GM23338 (cell line): ENCODE measurements around the gene PAGE4. TPM values are rescaled to one million over a fixed set of nuclear protein-coding genes. Genes with fewer than 3 reads are reported as not detected.
A peak's percentile ranks its signal among the peaks of the same experiment; 100 is the strongest.

Source experiments
- ATAC-seq: fragments of 200-7000 bp; cut with Tn5 transposase; 3 replicates; pipeline ENCODE4 v1.9.1; 2020
- DNase-seq: peaks from one replicate; pipeline ENCODE4 v3.0.0-alpha.2; 2015; ENCODE audit warnings: low spot score
- H2AFZ ChIP-seq: fragments of 200-600 bp; sonication (generic); 2 replicates; pipeline ENCODE4 v1.8.0; 2016; ENCODE audit warnings: antibody characterized with exemption, mild to moderate bottlenecking, moderate library complexity
- H3F3A ChIP-seq: fragments of 200-600 bp; sonication (generic); replicated peaks from 2 replicates; pipeline ENCODE4 v1.8.0; 2017; ENCODE audit warnings: antibody characterized with exemption, mixed run types, low read depth
- H3K27ac ChIP-seq: fragments of 200-600 bp; sonication (generic); 2 replicates; pipeline ENCODE4 v1.6.1; 2016; ENCODE audit warnings: low read depth
- H3K27me3 ChIP-seq: fragments of 200-600 bp; sonication (generic); 2 replicates; pipeline ENCODE4 v1.8.0; 2016; ENCODE audit warnings: mild to moderate bottlenecking, mixed run types, moderate library complexity; ENCODE audit not compliant: insufficient read depth
- H3K36me3 ChIP-seq: fragments of 200-600 bp; sonication (generic); 2 replicates; pipeline ENCODE4 v1.8.0; 2016; ENCODE audit warnings: mild to moderate bottlenecking; ENCODE audit not compliant: insufficient read depth
- H3K4me1 ChIP-seq: fragments of 200-600 bp; sonication (generic); 2 replicates; pipeline ENCODE4 v1.8.0; 2016; ENCODE audit warnings: mild to moderate bottlenecking, moderate library complexity; ENCODE audit not compliant: insufficient read depth
- H3K4me2 ChIP-seq: fragments of 200-600 bp; sonication (generic); 2 replicates; pipeline ENCODE4 v1.7.1; 2017; ENCODE audit warnings: mixed run types
- H3K4me3 ChIP-seq: fragments of 200-600 bp; sonication (generic); 2 replicates; pipeline ENCODE4 v1.6.1; 2016; ENCODE audit warnings: mixed run types
- H3K79me2 ChIP-seq: fragments of 200-600 bp; sonication (generic); replicated peaks from 2 replicates; pipeline ENCODE4 v1.8.0; 2017; ENCODE audit warnings: mild to moderate bottlenecking; ENCODE audit not compliant: insufficient read depth
- H3K9me2 ChIP-seq: fragments of 200-600 bp; sonication (generic); 2 replicates; pipeline ENCODE4 v1.8.0; 2017; ENCODE audit not compliant: insufficient read depth
- H4K20me1 ChIP-seq: fragments of 200-600 bp; sonication (generic); replicated peaks from 2 replicates; pipeline ENCODE4 v1.8.0; 2017; ENCODE audit warnings: mild to moderate bottlenecking; ENCODE audit not compliant: insufficient read depth
- H3K27ac Mint-ChIP-seq: 2 replicates; pipeline ENCODE4 v1.8.0; 2020; ENCODE audit warnings: inconsistent platforms, mild to moderate bottlenecking, moderate library complexity, mixed read lengths
- H3K27me3 Mint-ChIP-seq: 3 replicates; pipeline ENCODE4 v1.8.0; 2022; ENCODE audit warnings: low read depth, mild to moderate bottlenecking, moderate library complexity, mixed read lengths, inconsistent platforms; ENCODE audit not compliant: insufficient read depth, poor library complexity
- H3K36me3 Mint-ChIP-seq: 3 replicates; pipeline ENCODE4 v1.8.0; 2021; ENCODE audit warnings: low read depth, mild to moderate bottlenecking, inconsistent platforms, moderate library complexity, mixed read lengths
- H3K4me1 Mint-ChIP-seq: 3 replicates; pipeline ENCODE4 v1.8.0; 2020; ENCODE audit warnings: mild to moderate bottlenecking, inconsistent platforms, mixed read lengths
- H3K4me3 Mint-ChIP-seq: 3 replicates; pipeline ENCODE4 v1.8.0; 2021; ENCODE audit warnings: moderate library complexity, mild to moderate bottlenecking, inconsistent platforms, mixed read lengths
- H3K9me3 Mint-ChIP-seq: 3 replicates; pipeline ENCODE4 v1.8.0; 2020; ENCODE audit warnings: moderate library complexity, mild to moderate bottlenecking, inconsistent platforms, mixed read lengths
- CREB1 ChIP-seq: fragments of 250-450 bp; sonication (Bioruptor Pico); IDR thresholded peaks from 2 replicates; pipeline ENCODE4 v1.5.0; 2020; ENCODE audit warnings: low read depth, mild to moderate bottlenecking, moderate library complexity
- EZH2phosphoT487 ChIP-seq: fragments of 200-600 bp; sonication (generic); IDR thresholded peaks from one replicate; pipeline ENCODE4 v1.8.1; 2018; ENCODE audit warnings: antibody characterized with exemption; ENCODE audit not compliant: unreplicated experiment
- JUNB ChIP-seq: IDR thresholded peaks from one replicate; pipeline ENCODE4 v1.6.1; 2016; ENCODE audit warnings: antibody characterized with exemption; ENCODE audit not compliant: unreplicated experiment
- STAT1 ChIP-seq: IDR thresholded peaks from one replicate; pipeline ENCODE4 v1.6.1; 2016; ENCODE audit warnings: antibody characterized with exemption; ENCODE audit not compliant: unreplicated experiment
- polyA plus RNA-seq: library from polyadenylated mRNA; unstranded; fragments of >200 nt; fragmentation: Nextera tagmentation; extraction: Ambion mirVana; gene quantifications from 2 replicates; pipeline ENCODE4 v1.2.1, GENCODE V29; 2016
- total RNA-seq: library from RNA; depleted of rRNA; stranded (reverse); fragments of >200 nt; shearing (Covaris generic); gene quantifications from 2 replicates; pipeline ENCODE4 v1.2.3, GENCODE V29; 2014
- TF ChIP-seq, protein P1 (sequence below), 2 experiments: fragments of 200-600 bp in 1 of 2; sonication (generic) in 1 of 2; conservative IDR thresholded peaks; 2 replicates each; pipeline versions ENCODE4 v1.5.1 to v1.6.1; 2016 to 2017; ENCODE audit warnings: antibody characterized with exemption in 2 of 2, low read depth in 2 of 2, mild to moderate bottlenecking in 2 of 2, moderate library complexity in 1 of 2
- TF ChIP-seq, protein P2 (sequence below): IDR thresholded peaks from one replicate; pipeline ENCODE4 v1.6.1; 2018; ENCODE audit warnings: antibody characterized with exemption; ENCODE audit not compliant: unreplicated experiment

PAGE4 gene
- total and polyA plus RNA-seq, 2 experiments from 2014 or later, result 1.6 TPM; not detected in 1

DNA sequence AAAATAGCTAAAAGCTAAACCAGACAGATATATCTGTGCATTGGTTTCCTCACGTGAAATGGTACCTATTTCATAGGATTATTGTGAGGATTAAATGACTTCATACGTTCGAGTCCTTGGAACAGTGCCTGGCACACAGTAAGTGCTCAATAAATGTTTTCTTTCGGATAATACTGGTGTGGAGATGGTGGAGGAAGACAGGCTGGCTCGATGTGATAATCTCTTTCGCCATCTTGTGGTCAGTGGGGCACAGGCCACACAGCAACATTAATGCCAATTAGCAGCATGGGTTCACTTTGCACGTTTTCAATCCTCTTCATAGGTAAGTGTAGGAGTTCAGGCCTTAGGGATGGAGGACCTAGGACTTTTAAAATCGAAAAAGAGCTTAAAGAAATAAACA is 9.3 kb downstream of the PAGE4 start:
- H3K27me3 Mint-ChIP-seq, result no peaks in the 10 kb centered on the region
- H3F3A ChIP-seq, result no peaks in the 10 kb centered on the region
- H3K4me3 ChIP-seq, result no peak overlapping the region
- H3K4me2 ChIP-seq, result no peak overlapping the region
- TF ChIP-seq, protein P1, sequence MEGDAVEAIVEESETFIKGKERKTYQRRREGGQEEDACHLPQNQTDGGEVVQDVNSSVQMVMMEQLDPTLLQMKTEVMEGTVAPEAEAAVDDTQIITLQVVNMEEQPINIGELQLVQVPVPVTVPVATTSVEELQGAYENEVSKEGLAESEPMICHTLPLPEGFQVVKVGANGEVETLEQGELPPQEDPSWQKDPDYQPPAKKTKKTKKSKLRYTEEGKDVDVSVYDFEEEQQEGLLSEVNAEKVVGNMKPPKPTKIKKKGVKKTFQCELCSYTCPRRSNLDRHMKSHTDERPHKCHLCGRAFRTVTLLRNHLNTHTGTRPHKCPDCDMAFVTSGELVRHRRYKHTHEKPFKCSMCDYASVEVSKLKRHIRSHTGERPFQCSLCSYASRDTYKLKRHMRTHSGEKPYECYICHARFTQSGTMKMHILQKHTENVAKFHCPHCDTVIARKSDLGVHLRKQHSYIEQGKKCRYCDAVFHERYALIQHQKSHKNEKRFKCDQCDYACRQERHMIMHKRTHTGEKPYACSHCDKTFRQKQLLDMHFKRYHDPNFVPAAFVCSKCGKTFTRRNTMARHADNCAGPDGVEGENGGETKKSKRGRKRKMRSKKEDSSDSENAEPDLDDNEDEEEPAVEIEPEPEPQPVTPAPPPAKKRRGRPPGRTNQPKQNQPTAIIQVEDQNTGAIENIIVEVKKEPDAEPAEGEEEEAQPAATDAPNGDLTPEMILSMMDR (conservative IDR thresholded peaks at IDR 0.05; ENCODE audit: low read depth in 2 of 2), result peak; percentile 67 to 82
- TF ChIP-seq, protein P2, sequence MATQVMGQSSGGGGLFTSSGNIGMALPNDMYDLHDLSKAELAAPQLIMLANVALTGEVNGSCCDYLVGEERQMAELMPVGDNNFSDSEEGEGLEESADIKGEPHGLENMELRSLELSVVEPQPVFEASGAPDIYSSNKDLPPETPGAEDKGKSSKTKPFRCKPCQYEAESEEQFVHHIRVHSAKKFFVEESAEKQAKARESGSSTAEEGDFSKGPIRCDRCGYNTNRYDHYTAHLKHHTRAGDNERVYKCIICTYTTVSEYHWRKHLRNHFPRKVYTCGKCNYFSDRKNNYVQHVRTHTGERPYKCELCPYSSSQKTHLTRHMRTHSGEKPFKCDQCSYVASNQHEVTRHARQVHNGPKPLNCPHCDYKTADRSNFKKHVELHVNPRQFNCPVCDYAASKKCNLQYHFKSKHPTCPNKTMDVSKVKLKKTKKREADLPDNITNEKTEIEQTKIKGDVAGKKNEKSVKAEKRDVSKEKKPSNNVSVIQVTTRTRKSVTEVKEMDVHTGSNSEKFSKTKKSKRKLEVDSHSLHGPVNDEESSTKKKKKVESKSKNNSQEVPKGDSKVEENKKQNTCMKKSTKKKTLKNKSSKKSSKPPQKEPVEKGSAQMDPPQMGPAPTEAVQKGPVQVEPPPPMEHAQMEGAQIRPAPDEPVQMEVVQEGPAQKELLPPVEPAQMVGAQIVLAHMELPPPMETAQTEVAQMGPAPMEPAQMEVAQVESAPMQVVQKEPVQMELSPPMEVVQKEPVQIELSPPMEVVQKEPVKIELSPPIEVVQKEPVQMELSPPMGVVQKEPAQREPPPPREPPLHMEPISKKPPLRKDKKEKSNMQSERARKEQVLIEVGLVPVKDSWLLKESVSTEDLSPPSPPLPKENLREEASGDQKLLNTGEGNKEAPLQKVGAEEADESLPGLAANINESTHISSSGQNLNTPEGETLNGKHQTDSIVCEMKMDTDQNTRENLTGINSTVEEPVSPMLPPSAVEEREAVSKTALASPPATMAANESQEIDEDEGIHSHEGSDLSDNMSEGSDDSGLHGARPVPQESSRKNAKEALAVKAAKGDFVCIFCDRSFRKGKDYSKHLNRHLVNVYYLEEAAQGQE, result no peak
- H3K27me3 ChIP-seq, result no peaks in the 10 kb centered on the region
- H3K36me3 ChIP-seq, result no peaks in the 10 kb centered on the region
- H3K27ac ChIP-seq, result no peak overlapping the region
- no peaks in the 10 kb centered on the region for H4K20me1 ChIP-seq
- no peak overlapping the region for H3K27ac Mint-ChIP-seq
- no peak overlapping the region for H2AFZ ChIP-seq
- no peaks in the 10 kb centered on the region; the same call in 2 of the 3 replicates for H3K4me1 Mint-ChIP-seq
- no peaks in the 10 kb centered on the region for H3K79me2 ChIP-seq
- no peak overlapping the region for H3K4me3 Mint-ChIP-seq
- no peaks in the 10 kb centered on the region for H3K9me2 ChIP-seq
- DNase-seq (peak; percentile 51), ATAC-seq (peak; percentile 75)
- H3K4me1 ChIP-seq, result no peaks in the 10 kb centered on the region
- no peaks in the 10 kb centered on the region for H3K36me3 Mint-ChIP-seq
- no peaks in the 10 kb centered on the region for H3K9me3 Mint-ChIP-seq

GRCh38 chrX:49840679-49841078 is 11.6 kb downstream of the PAGE4 start:
- Mint-ChIP-seq H3K9me3 (no peaks in the 10 kb centered on the region), H3K4me3 (no peak overlapping the region), H3K36me3 (no peaks in the 10 kb centered on the region), H3K4me1 (no peaks in the 10 kb centered on the region; the same call in 2 of the 3 replicates), H3K27me3 (no peaks in the 10 kb centered on the region), H3K27ac (no peak overlapping the region)
- DNase-seq (peak; percentile 86), ATAC-seq (peak; percentile 83)
- no peaks in the 10 kb centered on the region for H3K9me2 ChIP-seq
- no peaks in the 10 kb centered on the region for H3K27me3 ChIP-seq
- no peaks in the 10 kb centered on the region for H4K20me1 ChIP-seq
- H3K4me3 ChIP-seq, result no peak overlapping the region
- no peaks in the 10 kb centered on the region for H3K79me2 ChIP-seq
- no peaks in the 10 kb centered on the region for H3K4me1 ChIP-seq
- H3K27ac ChIP-seq, result no peak overlapping the region
- no peaks in the 10 kb centered on the region for H3F3A ChIP-seq
- H3K36me3 ChIP-seq, result no peaks in the 10 kb centered on the region
- H2AFZ ChIP-seq, result no peak overlapping the region
- no peak overlapping the region for H3K4me2 ChIP-seq
- TF ChIP-seq, protein P1 (conservative IDR thresholded peaks at IDR 0.05; ENCODE audit: low read depth in 2 of 2), result peak; percentile 60 to 73
- TF ChIP-seq STAT1, result no peak
- TF ChIP-seq CREB1 (CRISPR knock-in tag), result no peak
- TF ChIP-seq JUNB, result no peak
- TF ChIP-seq EZH2phosphoT487, result no peak
